Measurements from ENCODE around the gene FAM228B. TPM values are rescaled to one million over a fixed set of nuclear protein-coding genes. Genes with fewer than 3 reads are reported as not detected.
A peak's percentile ranks its signal among the peaks of the same experiment; 100 is the strongest.

Gene FAM228B
- polyA plus RNA-seq, 1 donor (not counting 4 experiments of a cell fraction or from before 2014, with no cell fraction given): 2.0 TPM

GRCh38 chr2:24077879-24078278, 45.4 kb upstream of the FAM228B start:
- Histone ChIP-seq H2AFZ (ENCODE audit: control insufficient read depth, low read length) (no peak overlapping the region), H3K4me2 (ENCODE audit: control insufficient read depth, extremely low read depth, insufficient read depth, low read depth, low read length) (peak overlapping the region; percentile 74), H3K9ac (ENCODE audit: control insufficient read depth, extremely low read depth, insufficient read depth, low read length) (peak overlapping the region; percentile 91), H3K36me3 (ENCODE audit: control insufficient read depth in 2 of 2, extremely low read depth in 1 of 2, insufficient read depth in 2 of 2, low read length in 2 of 2) (peaks cover 7 to 17% of the 10 kb centered on the region in 2 experiments), H3K27ac (ENCODE audit: control insufficient read depth, insufficient read depth, low read length) (peak overlapping the region; percentile 93), H3K79me2 (ENCODE audit: control insufficient read depth, insufficient read depth, low read length) (peaks cover 24% of the 10 kb centered on the region), H3K27me3 (ENCODE audit: control insufficient read depth, extremely low read depth, insufficient read depth, low read length) (no peaks in the 10 kb centered on the region), H3K9me3 (ENCODE audit: control insufficient read depth, low read depth, low read length) (no peaks in the 10 kb centered on the region), H3K4me1 (ENCODE audit: control insufficient read depth, extremely low read depth, insufficient read depth, low read length) (peaks cover 9% of the 10 kb centered on the region), H3K4me3 (ENCODE audit: control insufficient read depth in 2 of 3, extremely low read depth in 1 of 3, insufficient read depth in 2 of 3, low read depth in 1 of 3, low read length in 3 of 3) (peak overlapping the region; percentile 53 to 84 (median 82)), H3K9me1 (ENCODE audit: control insufficient read depth, extremely low read depth, insufficient read depth, low read length) (no peaks in the 10 kb centered on the region), H4K20me1 (ENCODE audit: control insufficient read depth, extremely low read depth, insufficient read depth, low read length) (no peaks in the 10 kb centered on the region)
- dilution Hi-C loops (cut with MboI; ENCODE audit: extremely low pct_ligation_motif_present, low sequenced_read_pairs): no loop called here
- FAIRE-seq (no peak), DNase-seq (ENCODE audit: low read depth, low spot score) (no peak)
- TF ChIP-seq EZH2 (IDR thresholded peaks at IDR 0.05; ENCODE audit: low read length) (no peak), CTCF (optimal IDR thresholded peaks at IDR 0.05 in 1 of 3, IDR thresholded peaks at IDR 0.05 in 1 of 3, conservative IDR thresholded peaks at IDR 0.05 in 1 of 3; ENCODE audit: extremely low read depth in 1 of 3, insufficient read depth in 2 of 3, low read length in 3 of 3) (no peak)

GRCh38 chr2:24080701-24081100, 42.6 kb upstream of the FAM228B start:
- TF ChIP-seq EZH2 (IDR thresholded peaks at IDR 0.05; ENCODE audit: low read length) (no peak), CTCF (optimal IDR thresholded peaks at IDR 0.05 in 1 of 3, IDR thresholded peaks at IDR 0.05 in 1 of 3, conservative IDR thresholded peaks at IDR 0.05 in 1 of 3; ENCODE audit: extremely low read depth in 1 of 3, insufficient read depth in 2 of 3, low read length in 3 of 3) (no peak)
- H4K20me1 ChIP-seq (ENCODE audit: control insufficient read depth, extremely low read depth, insufficient read depth, low read length): no peaks in the 10 kb centered on the region
- peaks cover under 1% of the 10 kb centered on the region for H3K79me2 ChIP-seq (ENCODE audit: control insufficient read depth, insufficient read depth, low read length)
- dilution Hi-C loops (cut with MboI; ENCODE audit: extremely low pct_ligation_motif_present, low sequenced_read_pairs): no loop called here
- H3K27me3 ChIP-seq (ENCODE audit: control insufficient read depth, extremely low read depth, insufficient read depth, low read length): no peaks in the 10 kb centered on the region
- no peaks in the 10 kb centered on the region for H3K9me1 ChIP-seq (ENCODE audit: control insufficient read depth, extremely low read depth, insufficient read depth, low read length)
- DNase-seq (ENCODE audit: low read depth, low spot score) (no peak), FAIRE-seq (no peak)
- peaks cover 5 to 17% of the 10 kb centered on the region in 2 experiments for H3K36me3 ChIP-seq (ENCODE audit: control insufficient read depth in 2 of 2, extremely low read depth in 1 of 2, insufficient read depth in 2 of 2, low read length in 2 of 2)
- H3K27ac ChIP-seq (ENCODE audit: control insufficient read depth, insufficient read depth, low read length): no peak overlapping the region
- no peak overlapping the region for H3K4me3 ChIP-seq (ENCODE audit: control insufficient read depth in 2 of 3, extremely low read depth in 1 of 3, insufficient read depth in 2 of 3, low read depth in 1 of 3, low read length in 3 of 3)
- no peak overlapping the region for H3K9ac ChIP-seq (ENCODE audit: control insufficient read depth, extremely low read depth, insufficient read depth, low read length)
- peaks cover 18% of the 10 kb centered on the region for H3K4me1 ChIP-seq (ENCODE audit: control insufficient read depth, extremely low read depth, insufficient read depth, low read length)
- H3K9me3 ChIP-seq (ENCODE audit: control insufficient read depth, low read depth, low read length): no peaks in the 10 kb centered on the region
- H3K4me2 ChIP-seq (ENCODE audit: control insufficient read depth, extremely low read depth, insufficient read depth, low read depth, low read length): no peak overlapping the region
- no peak overlapping the region for H2AFZ ChIP-seq (ENCODE audit: control insufficient read depth, low read length)

All from keratinocyte (primary cell).